HCT116 (cell line): Measurements from ENCODE around the gene POT1. TPM values are rescaled to one million over a fixed set of nuclear protein-coding genes. Genes with fewer than 3 reads are reported as not detected.

Experiments
- ATAC-seq: fragments of 200-7000 bp; cut with Tn5 transposase; 2 replicates; pipeline ENCODE4 v1.9.1; 2020; ENCODE audit warnings: mild to moderate bottlenecking, moderate library complexity
- BruUV-seq: library from RNA; stranded (reverse); fragments of 400-500 nt; replicated peaks from 2 replicates; lab custom pipeline; 2021; lab: Mats Ljungman, UMichigan
- CTCF ChIA-PET: fragments of 300-600 bp; sonication (Branson Sonifier 250); formaldehyde crosslinking; loops from one replicate; lab custom pipeline; 2021; ENCODE audit warnings: antibody characterized with exemption; lab: Charles Lee
- POLR2A ChIA-PET: fragments of 300-600, 350-600 bp; sonication (Branson Sonifier 250); formaldehyde crosslinking; loops from one replicate; lab custom pipeline; 2021; ENCODE audit warnings: antibody characterized with exemption; lab: Charles Lee
- RAD21 ChIA-PET, 2 experiments: fragments of 300-600 bp; sonication (Branson Sonifier 250); formaldehyde crosslinking; loops; one replicate each; lab custom pipeline; 2023; ENCODE audit warnings: low total read pairs in 2 of 2; ENCODE audit not compliant: uncharacterized antibody in 2 of 2, unreplicated experiment in 2 of 2, low non-redundant PET in 1 of 2; lab: Charles Lee
- DNase-seq: peaks from one replicate; pipeline ENCODE4 v3.0.0-alpha.2; 2010; ENCODE audit warnings: low read depth, low spot score
- H2AFZ ChIP-seq: fragments of 200-600 bp; shearing (Covaris generic), sonication (generic); 2 replicates; pipeline ENCODE4 v1.6.1; 2017; ENCODE audit warnings: low read depth, mixed run types, mixed read lengths, antibody characterized with exemption, low read length; ENCODE audit not compliant: poor library complexity, severe bottlenecking
- H3K27ac ChIP-seq: 2 replicates; pipeline ENCODE4 v1.5.1; 2012; ENCODE audit warnings: low read depth, low read length
- H3K27me3 ChIP-seq: fragments of 200-600 bp; sonication (generic); 2 replicates; pipeline ENCODE4 v1.6.1; 2016; ENCODE audit warnings: mixed run types, low read length, mixed read lengths; ENCODE audit not compliant: insufficient read depth
- H3K36me3 ChIP-seq, 2 experiments: fragments of 200-500 bp in 1 of 2; fragments of 200-600 bp in 1 of 2; sonication (Bioruptor generic) in 1 of 2; sonication (generic) in 1 of 2; 2 replicates each; pipeline versions ENCODE4 v1.5.1 to v1.6.1; 2014 to 2016; ENCODE audit warnings: low read length in 2 of 2, inconsistent platforms in 1 of 2, mixed read lengths in 1 of 2, mixed run types in 1 of 2; ENCODE audit not compliant: insufficient read depth in 2 of 2, control insufficient read depth in 1 of 2
- H3K4me1 ChIP-seq, 2 experiments: fragments of 200-600 bp in 1 of 2; sonication (generic) in 1 of 2; 2 replicates each; pipeline versions ENCODE4 v1.5.1 to v1.6.1; 2012 to 2017; ENCODE audit warnings: low read length in 2 of 2, inconsistent platforms in 1 of 2, mild to moderate bottlenecking in 1 of 2, mixed read lengths in 1 of 2, mixed run types in 1 of 2, moderate library complexity in 1 of 2; ENCODE audit not compliant: insufficient read depth in 2 of 2, control insufficient read depth in 1 of 2
- H3K4me2 ChIP-seq: fragments of 200-600 bp; sonication (generic); 2 replicates; pipeline ENCODE4 v1.6.1; 2017; ENCODE audit warnings: mixed run types, low read length, mixed read lengths
- H3K4me3 ChIP-seq, 2 experiments: fragments of 200-600 bp in 1 of 2; sonication (generic) in 1 of 2; replicated peaks in 1 of 2; 2 replicates each; pipeline ENCODE4 v1.5.1; 2011 to 2016; ENCODE audit warnings: low read length in 2 of 2, control low read depth in 1 of 2, low read depth in 1 of 2, mild to moderate bottlenecking in 1 of 2, mixed read lengths in 1 of 2, mixed run types in 1 of 2
- H3K79me2 ChIP-seq: fragments of 200-600 bp; sonication (generic); 2 replicates; pipeline ENCODE4 v1.6.1; 2017; ENCODE audit warnings: mild to moderate bottlenecking, mixed run types, low read length, moderate library complexity, mixed read lengths; ENCODE audit not compliant: insufficient read depth
- H3K9ac ChIP-seq: fragments of 200-600 bp; sonication (generic); 2 replicates; pipeline ENCODE4 v1.6.1; 2016; ENCODE audit warnings: low read length, mixed read lengths
- H3K9me2 ChIP-seq: fragments of 200-600 bp; sonication (generic), shearing (Covaris generic); 2 replicates; pipeline ENCODE4 v1.6.1; 2017; ENCODE audit warnings: mixed run types, mild to moderate bottlenecking, moderate library complexity; ENCODE audit not compliant: insufficient read depth
- H3K9me3 ChIP-seq, 2 experiments: fragments of 200-500 bp in 1 of 2; fragments of 200-600 bp in 1 of 2; sonication (Bioruptor generic) in 1 of 2; sonication (generic) in 1 of 2; 2 replicates each; pipeline ENCODE4 v1.6.1; 2014 to 2017; ENCODE audit warnings: low read length in 2 of 2, mixed read lengths in 2 of 2, inconsistent platforms in 1 of 2, low read depth in 1 of 2, mild to moderate bottlenecking in 1 of 2, mixed run types in 1 of 2, moderate library complexity in 1 of 2; ENCODE audit not compliant: control insufficient read depth in 1 of 2, insufficient read depth in 1 of 2
- H4K20me1 ChIP-seq: fragments of 200-600 bp; sonication (generic), shearing (Covaris generic); 2 replicates; pipeline ENCODE4 v1.6.1; 2017; ENCODE audit warnings: mixed run types, mild to moderate bottlenecking, moderate library complexity; ENCODE audit not compliant: insufficient read depth
- ELF1 ChIP-seq: IDR thresholded peaks from 2 replicates; pipeline ENCODE4 v1.6.1; 2012; ENCODE audit warnings: low read depth, borderline replicate concordance
- EZH2 ChIP-seq: fragments of 200-600 bp; sonication (generic); IDR thresholded peaks from 2 replicates; pipeline ENCODE4 v1.6.1; 2017; ENCODE audit warnings: antibody characterized with exemption, mixed run types
- JUND ChIP-seq: IDR thresholded peaks from 2 replicates; pipeline ENCODE4 v1.6.1; 2012
- POLR2AphosphoS5 ChIP-seq: IDR thresholded peaks from 2 replicates; pipeline ENCODE4 v1.6.1; 2011; ENCODE audit warnings: mild to moderate bottlenecking, low read depth, low read length, moderate library complexity
- RAD21 ChIP-seq: IDR thresholded peaks from 2 replicates; pipeline ENCODE4 v1.6.1; 2012; ENCODE audit warnings: low read depth, mild to moderate bottlenecking
- SIN3A ChIP-seq: IDR thresholded peaks from 2 replicates; pipeline ENCODE4 v1.6.1; 2012; ENCODE audit warnings: low read depth
- SP1 ChIP-seq: IDR thresholded peaks from 2 replicates; pipeline ENCODE4 v1.6.1; 2012; ENCODE audit warnings: low read depth
- SRF ChIP-seq: IDR thresholded peaks from 2 replicates; pipeline ENCODE4 v1.6.1; 2012; ENCODE audit warnings: low read depth
- ZNF274 ChIP-seq: fragments of 200-500 bp; sonication (Bioruptor generic); IDR thresholded peaks from 2 replicates; pipeline ENCODE4 v1.6.1; 2014; ENCODE audit warnings: mild to moderate bottlenecking, low read depth, low read length, inconsistent platforms
- intact Hi-C: fragments of 100-400 bp; cut with micrococcal nuclease; formaldehyde crosslinking; loops from 2 replicates; pipeline ENCODE4 v1.10.0; 2022
- total RNA-seq: library from RNA; stranded (reverse); gene quantifications from one replicate; pipeline ENCODE4 v1.2.1, GENCODE V29; 2021; ENCODE audit not compliant: unreplicated experiment
- TF ChIP-seq, protein P1 (sequence below): IDR thresholded peaks from 2 replicates; pipeline ENCODE4 v1.6.1; 2012; ENCODE audit warnings: low read depth

POT1 gene
- total RNA-seq, 1 experiment from 2014 or later, result 19.5 TPM

DNA sequence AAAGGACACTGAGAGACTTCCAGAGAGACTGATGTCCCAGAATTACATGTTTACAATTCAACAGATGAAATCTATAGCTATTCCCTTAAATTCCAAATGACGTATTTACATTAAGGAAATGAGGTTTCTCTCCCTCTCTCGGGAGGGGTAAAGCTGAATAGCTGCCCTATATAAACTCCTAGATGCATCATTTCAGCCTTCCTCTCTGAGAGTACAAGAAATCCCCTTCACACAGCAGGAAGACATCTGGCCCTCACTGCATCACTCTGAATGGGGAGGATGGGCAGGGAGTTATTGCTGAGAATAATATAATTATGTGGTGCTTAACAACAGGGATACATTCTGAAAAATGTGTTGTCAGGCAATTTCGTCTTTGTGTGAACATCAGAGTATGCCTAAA is 11.0 kb downstream of the POT1 start:
- H3K4me2 ChIP-seq, result no peak overlapping the region
- no peak overlapping the region for H3K4me3 ChIP-seq
- BruUV-seq, result no TSS peak

GRCh38 chr7:124915242-124915641 is 14.4 kb downstream of the POT1 start:
- Histone ChIP-seq H3K9me3 (no peaks in the 10 kb centered on the region), H3K36me3 (no peaks in the 10 kb centered on the region), H3K4me3 (no peak overlapping the region), H3K4me2 (no peak overlapping the region), H3K9ac (no peak overlapping the region), H4K20me1 (no peaks in the 10 kb centered on the region), H3K4me1 (no peaks in the 10 kb centered on the region), H3K27ac (no peak overlapping the region), H3K27me3 (no peaks in the 10 kb centered on the region), H2AFZ (no peak overlapping the region), H3K79me2 (peaks cover 36% of the 10 kb centered on the region), H3K9me2 (no peaks in the 10 kb centered on the region)
- POLR2A ChIA-PET, result no interaction called here
- CTCF ChIA-PET, result no interaction called here
- TF ChIP-seq SP1 (no peak), SIN3A (no peak)
- TF ChIP-seq, protein P1, sequence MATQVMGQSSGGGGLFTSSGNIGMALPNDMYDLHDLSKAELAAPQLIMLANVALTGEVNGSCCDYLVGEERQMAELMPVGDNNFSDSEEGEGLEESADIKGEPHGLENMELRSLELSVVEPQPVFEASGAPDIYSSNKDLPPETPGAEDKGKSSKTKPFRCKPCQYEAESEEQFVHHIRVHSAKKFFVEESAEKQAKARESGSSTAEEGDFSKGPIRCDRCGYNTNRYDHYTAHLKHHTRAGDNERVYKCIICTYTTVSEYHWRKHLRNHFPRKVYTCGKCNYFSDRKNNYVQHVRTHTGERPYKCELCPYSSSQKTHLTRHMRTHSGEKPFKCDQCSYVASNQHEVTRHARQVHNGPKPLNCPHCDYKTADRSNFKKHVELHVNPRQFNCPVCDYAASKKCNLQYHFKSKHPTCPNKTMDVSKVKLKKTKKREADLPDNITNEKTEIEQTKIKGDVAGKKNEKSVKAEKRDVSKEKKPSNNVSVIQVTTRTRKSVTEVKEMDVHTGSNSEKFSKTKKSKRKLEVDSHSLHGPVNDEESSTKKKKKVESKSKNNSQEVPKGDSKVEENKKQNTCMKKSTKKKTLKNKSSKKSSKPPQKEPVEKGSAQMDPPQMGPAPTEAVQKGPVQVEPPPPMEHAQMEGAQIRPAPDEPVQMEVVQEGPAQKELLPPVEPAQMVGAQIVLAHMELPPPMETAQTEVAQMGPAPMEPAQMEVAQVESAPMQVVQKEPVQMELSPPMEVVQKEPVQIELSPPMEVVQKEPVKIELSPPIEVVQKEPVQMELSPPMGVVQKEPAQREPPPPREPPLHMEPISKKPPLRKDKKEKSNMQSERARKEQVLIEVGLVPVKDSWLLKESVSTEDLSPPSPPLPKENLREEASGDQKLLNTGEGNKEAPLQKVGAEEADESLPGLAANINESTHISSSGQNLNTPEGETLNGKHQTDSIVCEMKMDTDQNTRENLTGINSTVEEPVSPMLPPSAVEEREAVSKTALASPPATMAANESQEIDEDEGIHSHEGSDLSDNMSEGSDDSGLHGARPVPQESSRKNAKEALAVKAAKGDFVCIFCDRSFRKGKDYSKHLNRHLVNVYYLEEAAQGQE, result no peak
- DNase-seq (no peak), ATAC-seq (no peak)
- RAD21 ChIA-PET, result interaction anchor here in 1 of 2 experiments (0.7 kb wide), 1 partner anchor 211 kb away, joined by 3 read pairs; no protein-coding TSS in a partner anchor
- BruUV-seq, result no TSS peak
- intact Hi-C loops, result no loop called here

More for the DNA sequence above, 11.0 kb downstream of the POT1 start:
- no peaks in the 10 kb centered on the region for H3K9me3 ChIP-seq
- no peaks in the 10 kb centered on the region for H3K9me2 ChIP-seq
- POLR2A ChIA-PET, result no interaction called here
- DNase-seq, result no peak
- TF ChIP-seq SRF, result no peak
- no peak for TF ChIP-seq POLR2AphosphoS5
- TF ChIP-seq ZNF274, result no peak
- TF ChIP-seq ELF1, result no peak
- TF ChIP-seq JUND, result no peak
- no peak for TF ChIP-seq RAD21
- no peak for TF ChIP-seq EZH2
- no peak for TF ChIP-seq SIN3A
- TF ChIP-seq, all 23 proteins: peak for 0
- Histone ChIP-seq H3K79me2 (peaks cover 69% of the 10 kb centered on the region), H3K9ac (no peak overlapping the region), H3K27ac (no peak overlapping the region), H2AFZ (no peak overlapping the region), H4K20me1 (peaks cover 9% of the 10 kb centered on the region; the same call in 1 of the 2 replicates), H3K36me3 (no peaks in the 10 kb centered on the region), H3K4me1 (no peaks in the 10 kb centered on the region), H3K27me3 (no peaks in the 10 kb centered on the region)
- ChIA-PET RAD21 (no interaction called here), CTCF (no interaction called here)
- ATAC-seq, result no peak
- intact Hi-C loops, result no loop called here
